Stimulated activated CD4-positive, alpha-beta T cell treated with anti-CD3 and anti-CD28 coated beads, Interleukin-1b, Interleukin-23, amount 100 ng/mL, for 24 hours (primary cell): ENCODE data around the gene HAUS7.

Experiments used
- DNase-seq, 4 experiments: peaks; one replicate each; pipeline ENCODE4 v3.0.0-alpha.2; 2020; ENCODE audit warnings: low read depth in 4 of 4, low spot score in 1 of 4

HAUS7 gene

GRCh38 chrX:153499876-153500275 is 29.5 kb upstream of the HAUS7 start:
- DNase-seq = no peak

- no peak for DNase-seq
These were observed 29.0 kb upstream of the HAUS7 start for GRCh38 chrX:153499341-153499740.

DNA sequence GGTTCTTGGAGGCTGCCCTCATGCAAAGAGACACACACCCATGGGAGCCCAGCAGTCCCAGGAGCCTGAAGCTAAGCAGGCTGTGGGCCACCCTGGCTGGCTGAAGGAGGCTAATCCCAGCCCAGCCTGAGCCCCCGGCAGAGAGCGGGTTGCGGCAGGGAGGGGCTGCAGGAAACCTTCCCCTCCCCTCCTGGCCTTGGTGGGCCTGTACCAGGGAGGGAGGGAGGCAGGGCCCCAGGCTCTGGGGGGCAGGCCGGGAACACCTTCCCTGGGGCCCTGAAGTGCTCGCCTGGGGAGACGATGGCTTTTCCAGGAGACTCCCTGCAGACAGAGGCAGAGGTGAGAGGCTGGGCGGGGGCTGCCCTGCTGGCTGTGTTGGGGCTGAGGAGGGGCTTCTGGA is 28.1 kb upstream of the HAUS7 start:
- DNase-seq = no peak

DNA sequence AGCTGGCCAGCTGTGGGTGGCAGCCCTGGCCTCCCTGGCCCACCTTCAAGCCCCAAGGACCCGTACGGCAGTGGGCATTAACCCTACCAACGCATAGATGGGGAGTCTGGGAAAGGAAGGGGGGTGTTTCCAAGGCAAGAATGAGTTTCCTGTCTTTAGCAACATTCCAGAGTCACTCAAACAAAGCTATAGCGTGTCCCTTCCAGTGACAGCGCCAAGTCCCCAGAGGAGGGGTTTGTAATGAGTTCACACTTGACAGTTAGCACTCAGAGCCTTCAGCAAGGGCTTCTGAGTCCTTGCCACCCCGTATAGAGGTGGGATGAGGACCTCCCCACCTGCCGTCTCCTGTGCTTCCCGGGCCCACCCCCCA is 26.2 kb upstream of the HAUS7 start:
- DNase-seq = no peak

DNA sequence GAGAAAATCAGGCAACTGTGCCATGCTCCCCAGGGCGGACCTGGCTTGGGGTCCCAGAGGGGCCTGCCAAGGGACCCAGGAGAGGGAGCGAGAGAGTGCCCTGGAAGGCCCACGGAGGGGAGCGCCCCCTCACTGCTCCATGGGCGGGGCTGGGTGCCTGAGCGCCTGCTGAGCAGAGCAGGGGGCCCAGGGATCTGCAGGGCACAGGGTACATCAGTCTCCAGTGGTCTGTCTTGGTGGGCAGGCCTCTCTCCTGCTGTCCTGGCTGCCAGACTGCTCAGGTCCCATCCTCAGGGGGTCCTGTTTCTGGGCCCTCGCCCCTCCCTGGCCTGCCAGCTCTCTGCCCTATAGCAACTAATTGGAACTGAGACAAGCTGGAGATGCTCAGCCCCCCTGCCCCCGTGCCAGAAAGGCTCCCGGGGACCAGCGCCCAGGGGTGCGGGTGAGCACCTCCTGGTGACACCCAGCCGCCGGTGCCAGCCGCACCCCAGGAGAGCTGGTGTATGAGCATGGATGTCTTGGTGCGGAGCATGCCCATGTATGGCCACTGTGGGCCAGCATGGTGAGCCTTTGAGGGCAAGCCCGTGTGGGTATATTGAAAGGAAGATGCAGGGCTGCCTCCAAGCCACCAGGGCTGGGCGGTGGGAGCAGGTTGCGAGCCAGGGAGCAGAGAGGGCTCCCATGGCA is 25.7 kb upstream of the HAUS7 start:
- no peak for DNase-seq

- DNase-seq = no peak
These were observed 25.0 kb upstream of the HAUS7 start for GRCh38 chrX:153495362-153495751.

DNA sequence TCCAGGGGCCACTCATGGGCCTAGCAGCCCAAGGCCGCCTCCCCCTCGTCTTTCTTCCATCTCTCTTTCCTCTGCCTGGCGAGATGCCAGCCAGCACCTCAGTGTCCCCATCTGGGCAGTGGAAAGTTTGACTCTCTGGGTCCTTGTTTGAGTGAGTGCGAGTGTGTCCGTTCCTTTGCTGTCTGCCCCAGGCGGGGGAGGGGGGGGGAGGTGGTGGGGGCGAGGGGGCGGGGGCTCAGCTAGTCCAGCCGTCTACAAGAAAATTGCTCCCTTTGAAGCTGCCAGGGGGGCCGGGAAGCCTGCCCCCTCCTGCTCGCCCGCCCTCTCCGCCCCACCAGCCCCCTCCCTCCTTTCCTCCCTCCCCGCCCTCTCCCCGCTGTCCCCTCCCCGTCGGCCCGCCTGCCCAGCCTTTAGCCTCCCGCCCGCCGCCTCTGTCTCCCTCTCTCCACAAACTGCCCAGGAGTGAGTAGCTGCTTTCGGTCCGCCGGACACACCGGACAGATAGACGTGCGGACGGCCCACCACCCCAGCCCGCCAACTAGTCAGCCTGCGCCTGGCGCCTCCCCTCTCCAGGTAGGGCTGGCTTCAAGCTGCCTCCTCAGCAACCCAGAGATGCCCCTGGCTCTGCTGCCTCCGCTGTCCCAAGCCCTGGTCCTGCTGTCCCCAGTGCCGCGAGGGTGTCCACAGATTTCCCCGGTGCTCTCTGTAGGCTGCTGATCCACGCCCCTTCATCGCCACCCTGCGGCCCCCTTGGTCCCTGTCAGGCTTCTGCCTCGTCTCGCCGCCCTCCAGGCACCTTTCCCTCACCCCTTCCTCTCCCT is 24.4 kb upstream of the HAUS7 start, which contains the start of gene BGN:
TSS of gene BGN (plus strand) at position 440 of the 821 bp plus-strand sequence. CDS start 9,652 bp downstream, outside the sequence.
- no peak for DNase-seq

DNA sequence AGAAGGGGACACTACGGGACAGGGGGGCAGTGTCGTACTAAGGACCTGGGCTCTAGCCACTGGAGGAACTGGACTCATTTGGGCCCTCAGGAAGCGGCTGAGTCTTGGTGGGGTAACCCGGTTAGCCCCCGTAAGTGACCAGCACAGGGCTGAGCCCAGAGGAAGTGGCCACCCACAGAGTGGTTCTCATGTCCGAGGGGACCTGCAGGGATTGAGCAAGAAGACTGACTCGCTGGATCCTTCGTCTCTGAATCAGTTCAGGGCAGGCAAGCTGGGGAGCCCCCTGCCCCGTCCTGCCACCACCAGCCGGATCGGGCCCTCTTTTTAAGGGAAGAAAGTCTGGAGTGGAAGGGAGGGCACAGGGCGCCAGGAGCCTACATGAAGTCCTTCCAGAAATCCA is 23.7 kb upstream of the HAUS7 start:
- DNase-seq = no peak

DNA sequence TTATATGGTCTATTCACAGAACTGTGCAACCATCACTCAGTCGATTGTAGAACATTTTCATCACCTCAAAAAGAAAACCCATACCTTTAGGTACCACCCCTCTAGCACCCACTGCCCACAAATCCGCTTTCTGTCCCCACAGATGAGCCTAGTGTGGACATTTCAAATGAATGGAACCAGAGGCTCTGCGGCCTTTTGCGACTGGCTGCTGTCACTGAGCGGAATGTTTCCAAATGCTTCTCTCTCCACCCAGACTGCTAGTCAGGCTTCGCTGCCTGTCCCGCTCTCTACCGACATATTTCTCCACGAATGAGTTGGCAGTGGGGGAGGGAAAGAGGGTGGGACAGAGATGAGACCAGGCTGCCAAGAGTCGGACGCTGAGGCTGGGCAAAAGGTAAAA is 22.7 kb upstream of the HAUS7 start:
- DNase-seq = no peak

DNA sequence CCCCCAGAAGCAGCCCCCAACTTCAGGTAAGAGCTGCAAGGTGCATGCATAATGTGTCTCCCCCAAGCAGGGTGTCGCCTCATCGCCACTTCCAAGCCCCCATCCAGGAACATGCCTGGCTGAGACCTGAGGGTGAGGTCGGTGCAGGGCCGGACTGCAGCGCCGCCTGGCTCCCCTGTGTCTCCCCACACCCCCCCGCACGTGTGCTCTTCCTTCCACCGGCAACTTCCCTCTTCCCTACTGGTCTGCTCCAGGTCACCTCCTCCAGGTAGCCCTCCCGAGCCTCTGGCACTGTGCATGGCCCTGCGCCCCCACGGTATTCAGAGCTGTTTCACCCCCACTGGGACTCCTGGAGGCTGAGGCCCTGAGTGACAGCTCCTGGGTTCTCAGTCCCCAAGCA is 22.2 kb upstream of the HAUS7 start:
- DNase-seq = no peak

- no peak for DNase-seq
These were observed 21.5 kb upstream of the HAUS7 start for GRCh38 chrX:153491918-153492317.

DNA sequence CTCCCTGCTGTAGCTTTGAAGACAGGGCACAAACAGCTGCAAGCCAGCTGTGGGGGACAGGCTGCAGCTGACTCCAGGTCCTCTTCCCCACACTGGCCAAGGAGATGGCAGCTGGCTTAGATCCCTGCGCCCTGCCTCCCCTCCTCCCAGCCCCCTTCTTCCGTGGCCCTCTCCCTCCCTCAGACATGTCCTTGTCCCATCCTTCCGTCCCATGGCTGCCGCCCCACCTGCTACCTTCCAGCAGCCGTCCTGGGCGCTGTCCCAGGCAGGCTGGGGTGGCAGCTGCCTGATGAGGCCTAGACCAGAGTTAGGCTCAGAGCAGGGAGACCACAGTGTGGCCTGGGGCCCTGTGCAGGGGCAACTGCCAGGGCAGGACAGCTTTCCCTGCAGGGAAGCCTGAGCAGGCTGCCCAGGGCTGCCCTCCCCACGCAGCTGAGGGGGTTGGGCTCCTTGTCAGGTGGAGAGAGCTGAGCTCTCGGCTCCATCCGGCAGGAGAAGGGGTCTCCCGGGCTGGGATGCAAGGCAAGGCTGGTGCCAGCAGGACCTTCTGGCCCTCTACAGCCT is 21.1 kb upstream of the HAUS7 start:
- no peak for DNase-seq

GRCh38 chrX:153490217-153490930 is 20.0 kb upstream of the HAUS7 start:
- DNase-seq = no peak

DNA sequence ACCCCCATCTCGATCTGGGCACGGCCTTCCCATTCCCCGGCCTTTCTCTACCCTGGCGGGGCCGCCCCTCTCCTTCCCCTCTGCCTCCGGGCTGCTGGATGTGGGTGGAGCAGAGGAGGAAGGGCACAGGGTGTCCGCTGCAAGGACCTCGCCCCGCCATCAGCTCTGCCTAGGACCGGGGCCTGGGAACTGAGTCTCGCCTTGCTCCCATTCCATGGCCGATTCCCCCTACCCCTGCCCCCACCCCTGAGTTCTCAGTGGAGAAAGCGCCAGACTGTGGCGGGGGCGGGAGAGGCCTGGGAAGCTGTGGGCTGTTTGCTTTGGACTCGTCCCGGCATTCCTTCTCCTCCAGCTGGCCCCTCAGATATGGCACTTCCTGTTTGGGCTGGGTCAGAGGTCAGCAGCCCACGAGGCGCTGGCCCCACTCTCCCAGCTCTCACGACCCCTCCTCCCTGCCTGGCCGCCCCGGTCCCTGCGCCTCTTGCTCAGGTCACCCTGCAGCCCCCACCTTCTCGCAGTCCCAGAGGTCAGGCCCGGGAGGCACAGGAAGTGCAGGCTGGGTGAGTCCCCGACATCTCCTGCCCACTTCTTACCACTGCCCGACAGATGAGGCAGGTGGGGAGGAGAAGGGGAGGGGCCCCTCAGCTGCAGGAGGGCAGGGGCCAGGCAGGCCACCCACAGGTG is 18.0 kb upstream of the HAUS7 start:
- no peak for DNase-seq

- no peak for DNase-seq
These were observed 17.3 kb upstream of the HAUS7 start for GRCh38 chrX:153487590-153488071.

DNA sequence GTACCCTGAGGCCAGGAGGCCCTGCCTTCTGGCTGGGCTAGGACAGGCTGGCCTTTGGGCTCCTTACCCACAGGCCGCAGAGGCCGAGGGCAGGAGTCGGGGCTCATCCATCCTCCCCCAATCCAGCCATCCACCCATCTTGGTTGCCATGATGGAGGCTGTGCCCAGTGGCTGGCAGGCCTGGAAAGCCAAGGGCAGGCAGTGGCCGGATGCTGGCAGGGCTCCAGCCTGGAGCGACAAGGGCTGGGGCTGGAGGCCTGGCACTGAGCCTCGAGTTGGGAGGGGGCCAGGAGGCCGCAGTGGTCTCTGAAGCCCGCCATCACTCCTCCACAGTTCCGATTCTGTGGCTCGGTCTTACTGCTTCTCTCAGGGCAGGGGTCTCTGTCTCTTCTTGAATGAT is 15.8 kb upstream of the HAUS7 start:
- no peak for DNase-seq

DNA sequence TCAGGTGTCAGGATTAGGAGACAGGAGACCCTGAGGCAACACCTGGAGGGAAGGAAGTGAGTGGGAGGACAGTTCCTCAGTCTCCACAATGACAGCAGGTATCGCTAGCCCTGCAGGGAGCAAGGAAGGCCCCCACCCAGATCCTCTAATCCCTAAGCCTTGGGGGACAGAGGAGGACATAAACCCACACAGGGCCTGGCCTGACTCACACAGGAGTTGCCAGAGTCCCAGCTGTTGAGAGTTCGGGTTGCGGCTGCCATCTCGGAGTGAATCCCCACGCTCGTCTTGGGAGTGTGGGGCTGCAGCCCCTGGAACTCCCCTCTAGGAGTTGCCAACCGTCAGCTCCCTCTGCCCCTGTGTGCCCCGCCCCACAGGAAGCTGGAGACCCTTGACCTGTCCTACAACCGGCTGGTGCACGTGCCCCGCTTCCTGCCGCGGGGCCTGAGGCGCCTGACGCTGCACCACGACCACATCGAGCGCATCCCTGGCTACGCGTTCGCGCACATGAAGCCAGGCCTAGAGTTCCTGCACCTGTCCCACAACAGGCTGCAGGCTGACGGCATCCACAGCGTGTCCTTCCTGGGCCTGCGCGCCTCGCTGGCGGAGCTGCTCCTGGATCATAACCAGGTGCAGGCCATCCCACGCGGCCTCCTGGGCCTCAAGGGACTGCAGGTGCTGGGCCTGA is 15.2 kb upstream of the HAUS7 start:
- DNase-seq = no peak

DNA sequence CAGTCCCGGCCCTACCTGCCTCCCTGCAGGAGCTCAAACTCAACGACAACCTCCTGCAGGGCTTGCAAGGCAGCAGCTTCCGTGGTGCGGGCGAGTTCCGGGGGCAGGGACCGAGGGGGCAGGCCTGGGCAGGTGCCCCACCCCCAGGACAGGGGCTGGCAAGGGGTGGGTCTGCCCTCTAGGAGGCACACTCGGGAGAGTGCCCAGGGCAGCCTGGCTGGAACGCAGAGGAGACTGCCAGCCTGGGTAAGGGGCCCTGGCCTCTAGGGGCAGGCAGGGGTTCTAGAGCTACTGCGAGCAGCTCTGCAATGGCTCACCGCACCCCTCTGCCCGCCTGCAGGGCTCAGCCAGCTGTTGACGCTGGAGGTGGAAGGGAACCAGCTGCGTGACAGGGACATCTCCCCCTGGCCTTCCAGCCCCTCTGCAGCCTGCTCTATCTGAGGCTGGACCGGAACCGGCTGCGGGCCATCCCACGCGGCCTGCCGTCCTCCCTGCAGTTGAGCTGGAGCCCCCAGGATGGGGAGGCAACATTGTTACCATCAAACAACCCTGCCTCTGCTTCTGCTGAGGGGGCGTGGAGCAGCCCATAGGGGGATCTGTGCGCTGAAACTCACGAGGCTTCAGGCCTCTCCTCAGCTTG is 12.1 kb upstream of the HAUS7 start:
- no peak for DNase-seq

GRCh38 chrX:153481043-153481442 is 10.7 kb upstream of the HAUS7 start:
- DNase-seq = no peak

DNA sequence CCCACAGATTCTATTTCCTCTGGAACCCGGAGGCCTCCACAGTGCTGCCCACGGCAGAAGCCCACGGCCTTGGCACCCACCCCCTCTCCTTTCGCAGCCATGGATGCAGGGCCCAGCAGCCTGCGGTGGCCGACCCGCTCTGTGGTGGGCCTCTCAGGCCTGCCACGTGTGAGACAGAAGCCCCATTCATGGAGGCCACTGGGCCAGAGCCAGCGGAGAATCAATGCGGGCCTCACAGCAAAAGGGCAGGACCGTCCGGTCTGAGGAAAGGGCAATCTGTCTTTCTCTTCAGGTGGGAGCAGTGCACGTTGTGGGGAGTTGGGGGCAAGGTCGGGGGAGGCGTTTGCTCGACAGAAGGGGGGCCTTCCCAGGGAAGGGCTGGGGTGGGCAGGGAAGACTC is 8.4 kb upstream of the HAUS7 start:
- DNase-seq = no peak
